Activated CD4-positive, alpha-beta memory T cell treated with anti-CD3 and anti-CD28 coated beads, Interleukin-2, amount 10 ng/mL, durations not matched to agents 7 days and 5 days (primary cell): ENCODE measurements around the gene SEC24D. TPM values are rescaled to one million over a fixed set of nuclear protein-coding genes. Genes with fewer than 3 reads are reported as not detected.
"Not testable (repeated sequence)": the region's sequence is repeated elsewhere in the genome, so short reads cannot be mapped to it uniquely, and the experiment has no call there.

Experiments used
- CTCF ChIA-PET: fragments of 350-600 bp; sonication (Branson Sonifier 250); formaldehyde crosslinking; loops from one replicate; lab custom pipeline; 2021; ENCODE audit warnings: antibody characterized with exemption, inconsistent platforms; lab: Charles Lee
- POLR2A ChIA-PET: fragments of 350-600 bp; sonication (Branson Sonifier 250); formaldehyde crosslinking; loops from one replicate; lab custom pipeline; 2021; ENCODE audit warnings: antibody characterized with exemption; lab: Charles Lee
- DNase-seq: peaks from one replicate; pipeline ENCODE4 v3.0.0-alpha.2; 2020
- H3K27ac Mint-ChIP-seq: one replicate; pipeline ENCODE4 v1.8.0; 2021; ENCODE audit warnings: mild to moderate bottlenecking, mixed read lengths
- H3K27me3 Mint-ChIP-seq: one replicate; pipeline ENCODE4 v1.8.0; 2021; ENCODE audit warnings: mixed read lengths
- H3K36me3 Mint-ChIP-seq: one replicate; pipeline ENCODE4 v1.8.0; 2021; ENCODE audit warnings: low read depth, mixed read lengths
- H3K4me1 Mint-ChIP-seq: one replicate; pipeline ENCODE4 v1.8.0; 2021; ENCODE audit warnings: mixed read lengths
- H3K4me3 Mint-ChIP-seq: one replicate; pipeline ENCODE4 v1.8.0; 2021; ENCODE audit warnings: mild to moderate bottlenecking, mixed read lengths
- H3K9me3 Mint-ChIP-seq: one replicate; pipeline ENCODE4 v1.8.0; 2021; ENCODE audit warnings: mixed read lengths
- total RNA-seq, 2 experiments: library from RNA; stranded (reverse); gene quantifications; one replicate each; pipeline ENCODE4 v1.2.3, GENCODE V29; 2021

Gene SEC24D
- total RNA-seq, 2 experiments from 2014 or later, result 59.9 to 62.8 TPM

GRCh38 chr4:118799231-118799942, 36.5 kb downstream of the SEC24D start:
- POLR2A ChIA-PET, result no interaction called here
- no peak overlapping the region for H3K27ac Mint-ChIP-seq
- H3K36me3 Mint-ChIP-seq, result peaks cover 49% of the 10 kb centered on the region
- DNase-seq, result no peak
- H3K27me3 Mint-ChIP-seq, result no peaks in the 10 kb centered on the region
- CTCF ChIA-PET, result no interaction called here
- no peaks in the 10 kb centered on the region for H3K4me1 Mint-ChIP-seq
- H3K9me3 Mint-ChIP-seq, result no peaks in the 10 kb centered on the region
- H3K4me3 Mint-ChIP-seq, result no peak overlapping the region

GRCh38 chr4:118798658-118799057, 37.3 kb downstream of the SEC24D start:
- DNase-seq, result no peak
- peaks cover 48% of the 10 kb centered on the region for H3K36me3 Mint-ChIP-seq
- H3K4me3 Mint-ChIP-seq, result no peak overlapping the region
- H3K27me3 Mint-ChIP-seq, result no peaks in the 10 kb centered on the region
- no peaks in the 10 kb centered on the region for H3K9me3 Mint-ChIP-seq
- H3K27ac Mint-ChIP-seq, result no peak overlapping the region
- no peaks in the 10 kb centered on the region for H3K4me1 Mint-ChIP-seq
- POLR2A ChIA-PET, result no interaction called here
- CTCF ChIA-PET, result no interaction called here

- POLR2A ChIA-PET, result no interaction called here
- H3K36me3 Mint-ChIP-seq, result peaks cover 45% of the 10 kb centered on the region
- H3K4me1 Mint-ChIP-seq, result no peaks in the 10 kb centered on the region
- H3K9me3 Mint-ChIP-seq, result no peaks in the 10 kb centered on the region
- H3K27me3 Mint-ChIP-seq, result no peaks in the 10 kb centered on the region
- no peak overlapping the region for H3K4me3 Mint-ChIP-seq
- no peak overlapping the region for H3K27ac Mint-ChIP-seq
- CTCF ChIA-PET, result no interaction called here
- no peak for DNase-seq
Observed at GRCh38 chr4:118797558-118798142, 38.3 kb downstream of the SEC24D start.

DNA sequence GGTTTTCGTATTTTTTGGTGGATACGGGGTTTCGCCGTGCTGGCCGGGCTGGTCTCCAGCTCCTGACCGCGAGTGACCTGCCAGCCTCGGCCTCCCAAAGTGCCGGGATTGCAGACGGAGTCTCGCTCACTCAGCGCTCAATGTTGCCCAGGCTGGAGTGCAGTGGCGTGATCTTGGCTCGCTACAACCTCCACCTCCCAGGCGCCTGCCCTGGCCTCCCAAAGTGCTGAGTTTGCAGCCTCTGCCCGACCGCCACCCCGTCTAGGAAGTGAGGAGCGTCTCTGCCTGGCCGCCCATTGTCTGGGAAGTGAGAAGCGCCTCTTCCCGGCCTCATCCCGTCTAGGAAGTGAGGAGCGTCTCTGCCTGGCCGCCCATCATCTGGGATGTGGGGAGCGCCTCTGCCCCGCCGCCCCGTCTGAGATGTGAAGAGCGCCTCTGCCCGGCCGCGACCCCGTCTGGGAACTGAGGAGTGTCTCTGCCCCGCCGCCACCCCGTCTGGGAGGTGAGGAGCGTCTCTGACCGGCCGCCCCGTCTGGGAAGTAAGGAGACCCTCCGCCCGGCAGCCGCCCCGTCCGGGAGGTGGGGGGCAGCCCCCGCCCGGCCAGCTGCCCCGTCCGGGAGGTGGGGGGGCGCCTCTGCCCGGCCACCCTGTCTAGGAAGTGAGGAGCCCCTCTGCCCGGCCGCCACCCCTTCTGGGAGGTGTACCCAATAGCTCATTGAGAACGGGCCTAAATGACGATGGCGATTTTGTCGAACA, 44.1 kb downstream of the SEC24D start:
- CTCF ChIA-PET, POLR2A ChIA-PET, DNase-seq, H3K4me1 Mint-ChIP-seq, H3K27ac Mint-ChIP-seq, H3K9me3 Mint-ChIP-seq, H3K27me3 Mint-ChIP-seq, H3K4me3 Mint-ChIP-seq: not testable (repeated sequence)
- peaks cover 35% of the 10 kb centered on the region for H3K36me3 Mint-ChIP-seq

DNA sequence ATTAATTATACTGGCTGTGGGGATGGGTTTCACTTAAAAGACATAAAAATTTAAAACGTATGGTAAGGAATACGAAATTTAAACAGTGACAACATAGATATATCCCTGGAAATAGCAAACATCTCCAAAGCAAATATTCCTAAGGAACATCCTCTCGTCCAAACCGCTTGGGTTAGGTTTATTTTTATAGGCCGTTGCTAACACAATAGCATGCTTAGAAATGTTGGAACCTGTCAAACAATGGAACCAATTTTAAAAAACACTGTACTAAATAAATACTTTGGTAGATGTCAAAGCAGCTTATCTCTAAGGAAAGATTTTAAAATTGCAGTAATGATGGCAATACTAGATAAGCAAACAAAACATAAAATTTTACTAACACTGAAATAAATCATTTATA, 45.4 kb downstream of the SEC24D start:
- ChIA-PET POLR2A (no interaction called here), CTCF (no interaction called here)
- H3K27me3 Mint-ChIP-seq, result no peaks in the 10 kb centered on the region
- peaks cover 25% of the 10 kb centered on the region for H3K36me3 Mint-ChIP-seq
- H3K27ac Mint-ChIP-seq, result no peak overlapping the region
- no peak overlapping the region for H3K4me3 Mint-ChIP-seq
- H3K4me1 Mint-ChIP-seq, result no peaks in the 10 kb centered on the region
- no peak for DNase-seq
- H3K9me3 Mint-ChIP-seq, result no peaks in the 10 kb centered on the region

DNA sequence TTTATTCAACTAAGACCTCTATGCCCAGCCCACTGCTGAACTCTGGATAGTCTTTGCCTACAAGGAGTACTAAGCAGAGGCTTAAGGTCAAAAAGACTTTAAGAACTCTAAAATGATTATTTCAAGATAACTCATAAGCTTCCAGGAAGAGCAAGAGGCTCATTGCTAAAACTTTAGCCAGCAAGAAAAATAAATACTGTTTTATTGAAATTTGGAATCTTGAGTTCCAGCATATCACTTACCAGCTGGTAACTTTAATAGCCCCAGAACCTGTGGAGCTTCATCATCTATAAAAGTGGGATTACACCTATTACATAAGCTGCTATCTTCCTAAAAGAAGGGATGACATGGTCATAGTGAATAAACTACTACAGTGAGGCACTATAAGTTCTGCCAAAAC, 47.0 kb downstream of the SEC24D start:
- ChIA-PET POLR2A (no interaction called here), CTCF (no interaction called here)
- Mint-ChIP-seq H3K9me3 (no peaks in the 10 kb centered on the region), H3K4me1 (no peaks in the 10 kb centered on the region), H3K27me3 (no peaks in the 10 kb centered on the region), H3K36me3 (peaks cover 26% of the 10 kb centered on the region), H3K27ac (no peak overlapping the region), H3K4me3 (no peak overlapping the region)
- DNase-seq, result no peak

DNA sequence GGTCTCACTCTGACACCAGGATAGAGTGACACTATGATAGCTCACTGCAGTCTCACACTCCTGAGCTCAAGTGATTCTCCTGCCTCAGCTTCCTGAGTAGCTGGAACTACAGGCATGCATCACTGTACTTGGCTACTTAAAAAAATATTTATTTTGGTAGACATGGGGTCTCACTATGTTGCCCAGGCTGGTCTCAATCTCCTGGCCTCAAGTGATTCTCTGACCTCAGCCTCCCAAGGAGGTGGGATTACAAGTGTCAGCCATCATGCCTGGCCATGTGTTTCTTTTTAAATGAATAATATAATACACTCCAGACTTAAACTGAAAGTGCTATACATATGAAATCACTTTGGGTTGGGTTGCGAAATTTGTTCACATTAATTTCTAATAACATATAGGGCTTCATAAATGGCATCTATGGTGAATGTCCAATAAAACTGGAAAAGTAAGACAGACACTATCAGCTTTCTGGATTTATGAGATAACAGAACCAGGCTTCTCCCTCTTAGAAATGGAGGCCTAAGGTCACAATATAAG, 48.0 kb downstream of the SEC24D start:
- Mint-ChIP-seq H3K27me3 (no peaks in the 10 kb centered on the region), H3K9me3 (no peaks in the 10 kb centered on the region), H3K27ac (no peak overlapping the region), H3K4me1 (no peaks in the 10 kb centered on the region), H3K36me3 (peaks cover 30% of the 10 kb centered on the region), H3K4me3 (no peak overlapping the region)
- no peak for DNase-seq
- CTCF ChIA-PET, result no interaction called here
- POLR2A ChIA-PET, result interaction anchor here (1.2 kb wide), 1 partner anchor 14 kb away, joined by 3 read pairs; no protein-coding TSS in a partner anchor

DNA sequence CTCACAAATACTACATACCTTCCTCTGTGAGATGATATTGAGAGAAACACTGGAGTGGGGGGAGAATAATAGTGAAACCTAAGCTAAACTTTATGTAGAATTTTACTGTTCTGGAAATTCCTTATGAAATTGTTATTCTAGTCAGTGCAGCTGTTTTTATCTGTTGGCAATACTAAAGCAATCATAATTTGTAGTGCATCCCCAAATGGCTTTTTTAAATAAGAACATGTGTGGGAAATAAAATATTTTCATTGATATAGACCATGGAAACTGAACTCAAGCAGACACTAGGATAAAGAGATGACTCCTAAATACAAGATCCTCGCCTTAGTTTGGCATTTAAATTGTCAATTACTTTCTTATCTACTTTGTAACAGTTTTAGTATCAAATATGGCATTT, 51.1 kb downstream of the SEC24D start:
- no peaks in the 10 kb centered on the region for H3K27me3 Mint-ChIP-seq
- no peak overlapping the region for H3K4me3 Mint-ChIP-seq
- no peak overlapping the region for H3K27ac Mint-ChIP-seq
- H3K4me1 Mint-ChIP-seq, result no peaks in the 10 kb centered on the region
- peaks cover 5% of the 10 kb centered on the region for H3K9me3 Mint-ChIP-seq
- ChIA-PET POLR2A (no interaction called here), CTCF (interaction anchor here (1.0 kb wide), 1 partner anchor 11 kb away, joined by 4 read pairs; no protein-coding TSS in a partner anchor)
- no peak for DNase-seq
- peaks cover 37% of the 10 kb centered on the region for H3K36me3 Mint-ChIP-seq

GRCh38 chr4:118783887-118784286, 52.0 kb downstream of the SEC24D start:
- Mint-ChIP-seq H3K4me1 (no peaks in the 10 kb centered on the region), H3K36me3 (peaks cover 37% of the 10 kb centered on the region), H3K9me3 (peaks cover 5% of the 10 kb centered on the region), H3K27ac (no peak overlapping the region), H3K27me3 (no peaks in the 10 kb centered on the region), H3K4me3 (no peak overlapping the region)
- POLR2A ChIA-PET, result no interaction called here
- DNase-seq, result no peak
- CTCF ChIA-PET, result interaction anchor here (2.0 kb wide), 1 partner anchor 12 kb away, joined by 6 read pairs; no protein-coding TSS in a partner anchor

DNA sequence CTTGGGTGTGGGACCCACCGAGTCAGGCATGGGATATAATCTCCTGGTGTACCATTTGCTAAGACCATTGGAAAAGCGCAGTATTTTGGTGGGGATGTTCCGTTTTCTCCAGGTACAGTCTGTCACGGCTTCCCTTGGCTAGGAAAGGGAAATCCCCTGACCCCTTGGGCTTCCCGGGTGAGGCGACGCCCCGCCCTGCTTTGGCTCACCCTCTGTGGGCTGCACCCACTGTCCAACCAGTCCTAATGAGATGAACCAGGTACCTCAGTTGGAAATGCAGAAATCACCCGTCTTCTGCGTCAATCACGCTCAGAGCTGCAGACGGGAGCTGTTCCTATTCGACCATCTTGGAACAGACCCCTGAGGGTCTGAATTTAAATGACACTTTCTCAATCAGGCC, 53.0 kb downstream of the SEC24D start:
- H3K9me3 Mint-ChIP-seq, POLR2A ChIA-PET: not testable (repeated sequence)
- CTCF ChIA-PET, result interaction anchor here (2.0 kb wide), 1 partner anchor 11 kb away, joined by 6 read pairs; no protein-coding TSS in a partner anchor

GRCh38 chr4:118777649-118778048, 58.3 kb downstream of the SEC24D start:
- POLR2A ChIA-PET, H3K4me1 Mint-ChIP-seq, H3K27me3 Mint-ChIP-seq, CTCF ChIA-PET, H3K27ac Mint-ChIP-seq, DNase-seq, H3K9me3 Mint-ChIP-seq, H3K4me3 Mint-ChIP-seq: not testable (repeated sequence)
- H3K36me3 Mint-ChIP-seq, result peaks cover 24% of the 10 kb centered on the region

More for the DNA sequence above, 53.0 kb downstream of the SEC24D start:
- peaks cover 39% of the 10 kb centered on the region for H3K36me3 Mint-ChIP-seq
- H3K27ac Mint-ChIP-seq, H3K27me3 Mint-ChIP-seq, H3K4me3 Mint-ChIP-seq, H3K4me1 Mint-ChIP-seq, DNase-seq: not testable (repeated sequence)

DNA sequence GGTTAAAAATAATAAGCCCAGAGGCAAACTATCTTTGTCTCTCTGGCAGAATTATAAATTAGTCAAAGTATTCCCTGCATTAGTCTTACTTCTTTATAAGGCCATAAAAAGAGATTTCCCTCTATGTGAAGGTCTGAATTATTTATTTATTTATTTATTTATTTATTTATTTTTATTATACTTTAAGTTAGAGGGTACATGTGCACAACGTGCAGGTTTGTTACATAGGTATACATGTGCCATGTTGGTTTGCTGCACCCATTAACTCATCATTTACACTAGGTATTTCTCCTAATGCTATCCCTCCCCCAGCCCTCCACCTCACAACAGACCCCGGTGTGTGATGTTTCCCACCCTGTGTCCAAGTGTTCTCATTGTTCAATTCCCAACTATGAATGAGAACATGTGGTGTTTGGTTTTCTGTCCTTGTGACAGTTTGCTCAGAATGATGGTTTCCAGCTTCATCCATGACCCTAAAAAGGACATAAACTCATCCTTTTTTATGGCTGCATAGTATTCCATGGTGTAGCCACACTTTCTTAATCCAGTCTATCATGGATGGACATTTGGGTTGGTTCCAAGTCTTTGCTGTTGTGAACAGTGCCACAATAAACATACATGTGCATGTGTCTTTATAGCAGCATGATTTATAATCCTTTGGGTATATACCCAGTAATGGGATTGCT, 58.8 kb downstream of the SEC24D start:
- DNase-seq, H3K4me3 Mint-ChIP-seq, H3K9me3 Mint-ChIP-seq, H3K27ac Mint-ChIP-seq, H3K27me3 Mint-ChIP-seq, CTCF ChIA-PET, POLR2A ChIA-PET, H3K4me1 Mint-ChIP-seq: not testable (repeated sequence)
- H3K36me3 Mint-ChIP-seq, result peaks cover 20% of the 10 kb centered on the region
